ENCODE measurements around the gene PGM3.

PGM3 gene

GRCh38 chr6:83192871-83193746 lies at the start of gene PGM3, which contains the start of gene RWDD2A:
TSS of gene PGM3 (minus strand) at chr6:83193265. CDS start at chr6:83191012, 2,253 bp downstream.
TSS of gene RWDD2A (plus strand) at chr6:83193357. CDS start at chr6:83194452, 1,095 bp downstream.
- TF ChIP-seq CTCF (conservative IDR thresholded peaks at IDR 0.05; ENCODE audit: low read depth), result no peak
- peak within 1 kb of the TSS; percentile 66 for H3K27ac ChIP-seq
- DNase-seq (ENCODE audit: low spot score), result peak; percentile 93
- CTCF ChIA-PET, result interaction anchor here (0.6 to 1.2 kb wide), 2 partner anchors 85 to 125 kb away, joined by 3 to 4 read pairs; partner anchors contain the start of gene DOP1A
- POLR2A ChIA-PET (ENCODE audit: low non-redundant PET), result no interaction called here

GRCh38 chr6:83231146-83231545 lies 38.1 kb upstream of the PGM3 start:
- ChIA-PET POLR2A (ENCODE audit: low non-redundant PET) (no interaction called here), CTCF (interaction anchor here (0.6 kb wide), 1 partner anchor 118 kb away, joined by 3 read pairs; no protein-coding TSS in a partner anchor)

GRCh38 chr6:83226517-83226916 lies 33.5 kb upstream of the PGM3 start:
- DNase-seq (ENCODE audit: low spot score), result no peak
- no peak overlapping the region for H3K27ac ChIP-seq
- TF ChIP-seq CTCF (conservative IDR thresholded peaks at IDR 0.05; ENCODE audit: low read depth), result no peak
- POLR2A ChIA-PET (ENCODE audit: low non-redundant PET), result no interaction called here
- CTCF ChIA-PET, result interaction anchor here (0.7 to 0.9 kb wide), 2 partner anchors 12 to 159 kb away, joined by 3 to 4 read pairs; partner anchors contain the start of gene DOP1A

More at GRCh38 chr6:83231146-83231545, 38.1 kb upstream of the PGM3 start:
- H3K27ac ChIP-seq, result no peak overlapping the region
- DNase-seq (ENCODE audit: low spot score), result no peak
- no peak for TF ChIP-seq CTCF (conservative IDR thresholded peaks at IDR 0.05; ENCODE audit: low read depth)

- TF ChIP-seq CTCF (conservative IDR thresholded peaks at IDR 0.05; ENCODE audit: low read depth), result peak; percentile 70
- H3K27ac ChIP-seq, result no peak overlapping the region
- POLR2A ChIA-PET (ENCODE audit: low non-redundant PET), result no interaction called here
- CTCF ChIA-PET, result interaction anchor here (0.6 to 2.7 kb wide), 9 partner anchors 67 to 297 kb away, joined by 3 to 41 read pairs (median 5); partner anchors contain the start of gene PRSS35
- peak; percentile 21 for DNase-seq (ENCODE audit: low spot score)
These were observed 28.9 kb upstream of the PGM3 start for GRCh38 chr6:83221889-83222479.

- POLR2A ChIA-PET (ENCODE audit: low non-redundant PET), result no interaction called here
- TF ChIP-seq CTCF (conservative IDR thresholded peaks at IDR 0.05; ENCODE audit: low read depth), result no peak
- no peak for DNase-seq (ENCODE audit: low spot score)
- CTCF ChIA-PET, result interaction anchor here (0.6 to 2.7 kb wide), 6 partner anchors 32 to 1366 kb away, joined by 3 to 41 read pairs (median 4); partner anchors contain the start of gene PRSS35
- H3K27ac ChIP-seq, result no peak overlapping the region
These were observed 28.2 kb upstream of the PGM3 start for GRCh38 chr6:83221276-83221675.

GRCh38 chr6:83220121-83220520 lies 27.1 kb upstream of the PGM3 start:
- POLR2A ChIA-PET (ENCODE audit: low non-redundant PET), result no interaction called here
- CTCF ChIA-PET, result interaction anchor here (0.5 kb wide), 1 partner anchor 153 kb away, joined by 3 read pairs; no protein-coding TSS in a partner anchor
- TF ChIP-seq CTCF (conservative IDR thresholded peaks at IDR 0.05; ENCODE audit: low read depth), result no peak

More at GRCh38 chr6:83220121-83220520, 27.1 kb upstream of the PGM3 start:
- DNase-seq (ENCODE audit: low spot score), result no peak
- H3K27ac ChIP-seq, result no peak overlapping the region
